OCI-LY3 (cell line): ENCODE measurements around the gene PPP1R14D.
A peak's percentile ranks its signal among the peaks of the same experiment; 100 is the strongest.

Experiments used
- H2AFZ ChIP-seq: fragments of 200-600, 300-600 bp; shearing (Covaris generic); 2 replicates; pipeline ENCODE4 v1.6.0; 2014; ENCODE audit warnings: antibody characterized with exemption, low read depth, low read length
- H3K27ac ChIP-seq: fragments of 200-600, 300-600 bp; sonication (generic); 2 replicates; pipeline ENCODE4 v1.5.1; 2014; ENCODE audit warnings: mild to moderate bottlenecking, low read length, moderate library complexity, mixed read lengths
- H3K27me3 ChIP-seq: fragments of 200-600, 300-600 bp; sonication (generic); 2 replicates; pipeline ENCODE4 v1.6.1; 2014; ENCODE audit warnings: low read depth, low read length, mixed read lengths
- H3K36me3 ChIP-seq: fragments of 200-600, 300-600 bp; sonication (generic); replicated peaks from 2 replicates; pipeline ENCODE3; 2014; ENCODE audit warnings: low read depth, low read length, mixed read lengths
- H3K4me1 ChIP-seq: fragments of 300-600, 200-600 bp; sonication (generic); 2 replicates; pipeline ENCODE4 v1.6.1; 2014; ENCODE audit warnings: low read length, mixed read lengths
- H3K4me2 ChIP-seq: fragments of 200-600, 300-600 bp; sonication (generic); 2 replicates; pipeline ENCODE4 v1.6.1; 2014; ENCODE audit warnings: low read length, mixed read lengths
- H3K4me3 ChIP-seq: fragments of 300-600, 200-600 bp; sonication (generic); 2 replicates; pipeline ENCODE4 v1.5.1; 2014; ENCODE audit warnings: antibody characterized with exemption, mild to moderate bottlenecking, low read length, moderate library complexity
- H3K79me2 ChIP-seq: fragments of 300-600, 200-600 bp; shearing (Covaris generic); 2 replicates; pipeline ENCODE4 v1.6.1; 2014; ENCODE audit warnings: mild to moderate bottlenecking, low read length, mixed read lengths
- H3K9ac ChIP-seq: fragments of 300-600, 200-600 bp; shearing (Covaris generic); 2 replicates; pipeline ENCODE4 v1.6.0; 2014; ENCODE audit warnings: mild to moderate bottlenecking, low read length, moderate library complexity
- H3K9me3 ChIP-seq: fragments of 200-600, 300-600 bp; shearing (Covaris generic); 2 replicates; pipeline ENCODE4 v1.6.1; 2014; ENCODE audit warnings: low read length, mixed read lengths; ENCODE audit not compliant: insufficient read depth
- H4K20me1 ChIP-seq: fragments of 200-600, 300-600 bp; sonication (generic); 2 replicates; pipeline ENCODE4 v1.6.1; 2016; ENCODE audit warnings: low read length, mixed read lengths; ENCODE audit not compliant: insufficient read depth
- EZH2phosphoT487 ChIP-seq: fragments of 200-600 bp; shearing (Covaris generic); IDR thresholded peaks from 2 replicates; pipeline ENCODE4 v1.6.1; 2018; ENCODE audit warnings: antibody characterized with exemption, mixed run types, low read depth
- TF ChIP-seq, protein P1 (sequence below): fragments of 200-600, 300-600 bp; sonication (generic); IDR thresholded peaks from 2 replicates; pipeline ENCODE4 v1.5.1; 2014; ENCODE audit warnings: antibody characterized with exemption, low read length, low read depth

Gene PPP1R14D

DNA sequence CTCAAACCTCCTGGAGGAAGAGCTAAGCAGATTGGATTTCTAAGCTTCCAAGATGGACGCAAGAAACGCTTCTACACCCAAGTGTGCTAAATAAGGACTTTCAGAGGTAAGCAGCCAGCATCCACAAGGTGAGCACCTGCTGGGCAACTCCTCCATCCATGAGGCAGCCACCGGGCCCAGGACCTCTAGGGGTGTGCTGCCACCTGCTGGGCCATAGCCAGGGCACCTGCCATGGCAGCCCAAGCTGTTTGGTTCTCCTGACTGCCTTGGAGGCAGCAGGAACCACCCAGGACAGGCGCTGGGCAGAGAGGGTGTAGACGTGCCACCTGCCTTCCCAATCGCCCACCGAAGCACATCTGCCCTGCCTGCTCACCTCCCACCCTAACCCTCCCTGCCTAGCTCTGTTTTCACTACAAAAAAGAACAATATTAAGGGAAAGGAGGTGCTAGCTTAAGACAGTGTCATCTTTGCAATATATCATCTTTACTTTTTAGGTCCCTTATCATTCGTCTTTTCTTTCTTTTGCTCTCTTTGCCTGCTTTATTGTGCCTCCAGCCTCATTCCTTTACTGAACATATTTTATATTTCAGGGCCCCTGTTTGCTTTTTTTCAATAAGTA, 45.8 kb downstream of the PPP1R14D start:
- Histone ChIP-seq H3K4me2 (no peak overlapping the region), H3K4me1 (no peaks in the 10 kb centered on the region), H3K4me3 (no peak overlapping the region), H3K27ac (no peak overlapping the region), H3K79me2 (no peaks in the 10 kb centered on the region), H3K9me3 (no peaks in the 10 kb centered on the region), H3K36me3 (peaks cover 5% of the 10 kb centered on the region), H4K20me1 (no peaks in the 10 kb centered on the region), H3K27me3 (no peaks in the 10 kb centered on the region), H3K9ac (no peak overlapping the region), H2AFZ (no peak overlapping the region)
- TF ChIP-seq, protein P1, sequence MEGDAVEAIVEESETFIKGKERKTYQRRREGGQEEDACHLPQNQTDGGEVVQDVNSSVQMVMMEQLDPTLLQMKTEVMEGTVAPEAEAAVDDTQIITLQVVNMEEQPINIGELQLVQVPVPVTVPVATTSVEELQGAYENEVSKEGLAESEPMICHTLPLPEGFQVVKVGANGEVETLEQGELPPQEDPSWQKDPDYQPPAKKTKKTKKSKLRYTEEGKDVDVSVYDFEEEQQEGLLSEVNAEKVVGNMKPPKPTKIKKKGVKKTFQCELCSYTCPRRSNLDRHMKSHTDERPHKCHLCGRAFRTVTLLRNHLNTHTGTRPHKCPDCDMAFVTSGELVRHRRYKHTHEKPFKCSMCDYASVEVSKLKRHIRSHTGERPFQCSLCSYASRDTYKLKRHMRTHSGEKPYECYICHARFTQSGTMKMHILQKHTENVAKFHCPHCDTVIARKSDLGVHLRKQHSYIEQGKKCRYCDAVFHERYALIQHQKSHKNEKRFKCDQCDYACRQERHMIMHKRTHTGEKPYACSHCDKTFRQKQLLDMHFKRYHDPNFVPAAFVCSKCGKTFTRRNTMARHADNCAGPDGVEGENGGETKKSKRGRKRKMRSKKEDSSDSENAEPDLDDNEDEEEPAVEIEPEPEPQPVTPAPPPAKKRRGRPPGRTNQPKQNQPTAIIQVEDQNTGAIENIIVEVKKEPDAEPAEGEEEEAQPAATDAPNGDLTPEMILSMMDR, result peak; percentile 85
- no peak for TF ChIP-seq EZH2phosphoT487

DNA sequence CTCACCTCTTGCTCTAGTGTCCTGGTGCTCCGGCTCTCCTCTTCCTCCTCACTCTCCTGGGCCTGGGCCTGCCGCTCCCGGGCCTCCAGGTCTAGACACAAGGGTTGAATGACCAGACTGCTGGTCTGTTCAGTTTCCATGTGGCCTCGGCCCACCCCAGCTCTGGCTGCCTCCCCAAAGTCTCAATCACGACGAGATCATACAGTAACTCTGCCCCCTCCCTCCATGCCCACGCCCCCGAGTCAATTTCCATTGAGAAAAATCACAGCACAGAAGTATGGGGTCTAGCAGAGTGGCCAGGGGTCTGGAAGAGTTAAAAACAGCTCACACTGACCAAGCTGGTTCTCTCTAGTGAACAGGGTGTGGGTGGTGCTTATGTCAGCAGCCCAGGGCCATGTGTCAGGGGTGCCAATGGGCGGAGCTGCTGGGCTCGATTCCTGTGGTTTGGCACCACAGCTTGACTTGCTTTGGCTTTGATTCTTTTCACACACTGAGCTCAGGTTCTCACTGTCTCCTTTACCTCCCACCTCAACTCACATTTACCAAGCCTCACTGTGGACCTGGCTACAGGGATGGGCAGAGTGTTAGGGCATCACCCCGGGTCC, 51.9 kb downstream of the PPP1R14D start:
- H3K79me2 ChIP-seq, result no peaks in the 10 kb centered on the region
- peaks cover 14% of the 10 kb centered on the region for H3K36me3 ChIP-seq
- no peaks in the 10 kb centered on the region for H3K9me3 ChIP-seq
- H2AFZ ChIP-seq, result no peak overlapping the region
- TF ChIP-seq EZH2phosphoT487, result no peak
- TF ChIP-seq, protein P1, result no peak
- no peak overlapping the region for H3K4me3 ChIP-seq
- no peaks in the 10 kb centered on the region for H3K27me3 ChIP-seq
- H3K9ac ChIP-seq, result no peak overlapping the region
- H3K4me1 ChIP-seq, result peaks cover 3% of the 10 kb centered on the region; the same call in 1 of the 2 replicates
- H3K4me2 ChIP-seq, result no peak overlapping the region
- H3K27ac ChIP-seq, result no peak overlapping the region
- H4K20me1 ChIP-seq, result no peaks in the 10 kb centered on the region

DNA sequence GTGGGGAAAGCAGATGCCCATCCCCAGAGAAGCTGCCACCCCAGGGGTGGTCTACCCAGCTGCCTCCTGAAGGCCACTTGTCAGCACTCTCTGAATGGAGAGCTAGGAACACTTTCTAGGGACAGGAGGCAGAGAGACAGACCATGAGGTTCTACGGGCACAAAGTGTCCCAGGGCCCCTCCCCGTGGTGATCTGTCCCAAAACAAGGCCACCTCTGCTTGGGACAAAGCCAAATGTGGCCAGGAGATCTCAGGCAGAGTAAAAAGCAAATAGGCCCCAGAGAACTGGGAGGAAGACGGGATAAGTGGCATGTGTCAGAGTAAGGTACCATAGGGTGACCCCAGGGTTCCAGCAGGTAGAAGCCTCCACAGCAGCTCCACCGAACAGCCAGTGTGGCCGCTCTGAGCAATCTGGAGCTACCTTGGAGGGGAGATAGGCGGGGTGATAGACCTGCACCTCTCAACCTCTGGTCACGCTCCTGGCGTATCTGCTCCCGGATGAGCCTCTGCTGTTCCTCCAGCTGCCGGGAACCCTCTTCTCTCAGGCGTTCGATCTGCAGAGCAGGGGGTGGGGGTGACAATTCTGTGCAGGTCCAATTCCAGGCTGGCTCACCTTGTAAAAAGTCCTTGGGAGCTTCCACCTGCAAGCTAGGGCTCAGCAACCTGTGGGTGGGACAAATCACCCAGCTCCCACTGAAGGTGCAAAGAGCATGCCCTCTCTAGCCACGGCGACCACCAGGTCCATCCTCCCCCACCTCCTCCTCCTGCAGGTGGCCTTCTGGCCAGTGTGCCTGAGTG, 52.6 kb downstream of the PPP1R14D start:
- Histone ChIP-seq H3K4me3 (no peak overlapping the region), H2AFZ (no peak overlapping the region), H3K9me3 (no peaks in the 10 kb centered on the region), H3K4me2 (no peak overlapping the region), H3K79me2 (no peaks in the 10 kb centered on the region), H3K27ac (no peak overlapping the region), H4K20me1 (no peaks in the 10 kb centered on the region), H3K9ac (no peak overlapping the region), H3K27me3 (no peaks in the 10 kb centered on the region), H3K36me3 (peaks cover 14% of the 10 kb centered on the region), H3K4me1 (peaks cover 10% of the 10 kb centered on the region)
- TF ChIP-seq, protein P1, result no peak
- TF ChIP-seq EZH2phosphoT487, result no peak

DNA sequence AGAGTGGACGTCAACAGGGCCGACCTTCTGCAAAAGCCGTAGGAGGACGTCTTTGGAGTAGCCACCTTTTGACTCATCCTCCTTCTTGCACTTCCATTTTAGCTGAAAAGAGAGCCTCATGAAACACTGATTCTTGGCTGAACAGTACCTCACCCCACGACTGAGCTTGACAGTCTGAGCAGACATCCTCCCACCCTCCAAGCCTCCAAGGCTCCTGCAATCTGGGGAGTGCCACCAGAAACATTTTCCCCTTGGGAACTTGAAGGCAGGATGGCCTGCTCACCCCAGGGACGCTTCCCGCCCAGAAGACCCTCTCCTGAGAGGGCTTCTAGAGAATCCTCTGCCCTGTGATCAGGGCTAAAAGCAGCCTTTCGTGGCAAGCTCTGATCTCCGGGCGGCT, 53.5 kb downstream of the PPP1R14D start:
- H3K9ac ChIP-seq, result no peak overlapping the region
- no peaks in the 10 kb centered on the region for H3K27me3 ChIP-seq
- no peaks in the 10 kb centered on the region for H3K9me3 ChIP-seq
- no peaks in the 10 kb centered on the region for H3K79me2 ChIP-seq
- no peak overlapping the region for H3K4me3 ChIP-seq
- peaks cover 19% of the 10 kb centered on the region for H3K4me1 ChIP-seq
- no peak overlapping the region for H2AFZ ChIP-seq
- no peak overlapping the region for H3K4me2 ChIP-seq
- H3K27ac ChIP-seq, result no peak overlapping the region
- H4K20me1 ChIP-seq, result no peaks in the 10 kb centered on the region
- H3K36me3 ChIP-seq, result peaks cover 14% of the 10 kb centered on the region
- TF ChIP-seq, protein P1, result no peak
- no peak for TF ChIP-seq EZH2phosphoT487
